Measurements from ENCODE around the gene PVALEF.

PVALEF gene

DNA sequence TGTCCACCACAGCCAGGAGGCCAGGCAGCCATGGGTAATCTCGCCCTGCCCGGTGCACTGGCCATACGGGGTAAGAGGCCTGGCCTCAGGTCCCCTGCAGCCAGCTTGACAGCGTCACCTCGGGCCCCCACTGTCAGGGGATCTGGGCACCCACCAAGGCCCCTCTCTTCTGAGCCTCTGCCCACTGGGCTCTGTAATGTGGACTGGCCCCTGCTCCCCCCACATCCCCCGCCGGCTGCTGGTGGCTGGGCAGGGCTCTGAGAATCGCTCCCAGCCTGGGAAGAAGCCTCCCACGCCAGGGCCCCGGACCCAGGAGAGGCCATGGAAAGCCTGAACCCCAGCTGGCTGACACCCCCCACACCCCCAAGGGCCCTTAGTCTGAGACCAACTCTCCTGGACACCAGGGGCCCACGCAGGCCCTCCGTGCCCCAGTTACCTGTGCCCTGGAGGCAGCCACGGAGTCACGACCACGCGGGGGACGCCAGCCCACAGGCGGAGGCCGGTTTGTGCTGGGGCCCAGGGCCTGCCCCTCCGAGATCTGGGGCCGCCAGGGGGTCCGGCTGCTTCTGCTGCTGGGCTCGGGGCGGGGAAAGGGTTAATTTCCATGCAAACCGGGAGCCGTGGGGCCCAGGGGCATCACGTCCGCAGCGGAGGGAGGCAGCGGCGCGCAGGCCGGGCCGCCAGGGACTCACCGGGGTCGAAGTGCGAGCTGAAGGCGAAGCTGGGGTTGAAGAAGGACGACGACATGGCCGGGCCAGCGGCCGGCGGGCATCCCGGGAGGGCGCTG, at the start of gene PVALEF:
Gene PVALEF (plus strand): TSS at position 262 of the 787 bp plus-strand sequence. CDS start 15,720 bp downstream, outside the sequence.
- DNase-seq (ENCODE audit: low spot score): no peak

DNA sequence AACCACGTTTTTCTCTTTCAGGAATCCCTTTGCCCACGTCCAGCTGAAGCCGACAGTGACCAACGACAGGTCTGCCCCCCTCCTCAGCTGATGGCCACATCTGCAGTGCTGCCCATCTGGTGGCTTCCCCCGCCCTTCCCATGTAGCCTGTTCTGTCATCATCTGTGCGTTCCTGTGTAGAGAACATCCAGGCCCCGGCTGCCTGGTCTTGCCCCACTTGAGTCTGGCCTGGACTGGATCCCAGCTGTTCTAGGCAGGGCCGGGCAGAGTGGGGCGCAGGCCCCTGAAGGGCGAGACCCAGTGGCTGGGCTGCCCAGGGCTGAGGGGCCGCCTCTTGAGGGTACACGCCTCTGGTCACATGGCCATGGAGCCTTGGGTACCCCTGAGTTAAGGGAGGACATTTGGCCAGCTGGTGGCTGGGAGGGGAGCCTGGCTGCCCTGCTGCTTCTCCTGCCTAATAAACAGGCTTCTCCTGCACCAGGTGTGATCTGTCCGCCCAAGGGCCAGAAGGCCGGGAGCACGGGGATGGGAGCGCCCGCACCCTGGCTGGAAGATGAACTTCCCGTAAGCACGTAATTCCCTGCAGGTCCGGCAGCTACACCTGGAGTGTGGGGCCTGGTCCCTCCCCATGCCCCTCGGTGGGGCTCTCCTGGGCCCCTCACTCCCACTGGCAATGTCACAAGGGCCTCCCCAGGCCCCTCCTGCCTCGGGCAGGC, 49.4 kb upstream of the PVALEF start:
- no peak for DNase-seq (ENCODE audit: low spot score)

DNA sequence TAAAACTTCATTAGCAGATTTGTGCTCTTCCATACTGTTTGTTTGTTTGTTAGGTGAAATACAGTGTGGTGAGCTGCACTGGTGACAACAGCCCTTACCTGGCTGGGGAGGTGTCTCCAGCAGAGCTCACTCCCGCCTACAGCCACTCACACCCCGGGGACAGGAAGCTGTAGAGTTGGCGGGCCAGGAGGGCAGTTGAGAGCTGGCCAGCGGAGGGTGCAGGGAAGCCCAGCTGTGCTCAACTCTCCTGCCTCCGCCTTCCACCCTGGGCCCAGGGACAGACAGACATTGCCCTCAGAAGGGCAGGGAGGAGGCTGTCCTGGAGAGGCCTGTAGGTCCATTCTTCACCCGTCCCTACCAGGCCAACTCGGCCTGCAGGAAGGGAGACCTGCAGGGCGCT, 48.6 kb upstream of the PVALEF start:
- DNase-seq (ENCODE audit: low spot score): no peak

- DNase-seq (ENCODE audit: low spot score): no peak
Measured at GRCh38 chr17:81117672-81118198, 47.6 kb upstream of the PVALEF start.

DNA sequence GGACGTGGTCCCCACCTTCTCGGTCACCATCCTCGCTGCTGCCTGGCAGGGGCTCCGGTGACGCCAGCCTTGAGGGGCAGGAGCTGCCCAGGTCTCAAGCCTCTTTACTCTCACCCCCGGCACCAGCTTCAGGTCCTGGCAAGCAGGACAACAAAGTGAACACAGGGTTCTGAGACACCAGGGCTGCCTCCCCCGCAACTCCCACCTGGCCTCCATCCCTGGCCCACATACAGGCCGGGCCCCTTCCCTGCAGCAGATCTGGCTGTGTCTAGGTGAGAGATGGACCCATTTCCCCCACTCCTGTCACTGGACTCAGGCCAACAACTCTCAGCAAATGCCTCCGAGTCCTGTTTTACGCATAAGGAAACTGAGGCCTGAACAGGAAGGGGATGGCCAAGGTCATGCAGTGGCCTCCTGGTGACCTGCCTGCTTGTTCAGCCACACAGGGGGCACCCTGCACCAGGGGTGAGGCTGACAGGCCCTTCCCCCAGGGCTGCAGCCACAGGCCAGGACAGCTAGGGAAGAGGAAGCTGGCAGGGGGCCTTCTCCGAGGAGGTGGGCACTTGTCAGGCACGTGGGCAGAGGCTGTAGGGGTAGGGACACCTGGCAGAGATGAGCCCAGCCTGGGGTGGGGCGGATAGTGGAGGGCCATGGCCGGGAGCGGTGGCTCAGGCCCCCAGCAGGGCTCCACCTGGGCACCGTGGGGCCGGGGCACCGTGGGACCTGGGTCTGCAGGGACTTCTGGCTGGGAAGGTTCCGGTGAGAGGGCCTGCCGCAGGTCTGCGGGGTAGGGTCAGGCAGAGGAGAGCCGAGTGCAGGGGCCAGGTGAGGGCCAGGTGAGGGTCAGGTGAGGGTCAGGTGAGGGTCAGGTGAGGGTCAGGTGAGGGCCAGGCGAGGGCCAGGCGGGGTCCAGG, 46.7 kb upstream of the PVALEF start:
- DNase-seq (ENCODE audit: low spot score): no peak

- peak; percentile 80 for DNase-seq (ENCODE audit: low spot score)
Measured at GRCh38 chr17:81119223-81120148, 45.8 kb upstream of the PVALEF start.

GRCh38 chr17:81120149-81120484, 45.2 kb upstream of the PVALEF start:
- DNase-seq (ENCODE audit: low spot score): no peak

- DNase-seq (ENCODE audit: low spot score): no peak
Measured at GRCh38 chr17:81120695-81121621, 44.3 kb upstream of the PVALEF start.

GRCh38 chr17:81121841-81122733, 43.2 kb upstream of the PVALEF start:
- no peak for DNase-seq (ENCODE audit: low spot score)

GRCh38 chr17:81123052-81124048, 42.0 kb upstream of the PVALEF start:
- DNase-seq (ENCODE audit: low spot score): no peak

DNA sequence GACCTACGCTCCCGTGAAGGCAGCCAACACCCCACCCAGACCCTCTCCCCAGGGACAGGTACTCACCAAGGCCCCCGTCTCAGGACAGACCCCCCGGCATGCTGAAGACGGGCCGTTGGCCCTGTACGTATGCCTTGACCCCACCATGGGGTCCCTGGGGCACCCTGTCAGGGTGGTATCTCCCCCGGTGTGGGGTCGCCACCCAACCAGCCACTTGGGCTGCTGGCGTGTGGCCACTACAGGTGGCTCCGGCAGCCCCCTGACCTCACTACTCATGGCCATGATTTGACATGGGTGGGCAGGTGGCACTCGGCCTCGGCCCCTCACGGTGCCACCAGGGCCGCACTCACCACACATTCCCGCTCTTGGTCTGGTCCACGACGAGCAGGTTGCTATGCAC, 40.9 kb upstream of the PVALEF start:
- no peak for DNase-seq (ENCODE audit: low spot score)

DNA sequence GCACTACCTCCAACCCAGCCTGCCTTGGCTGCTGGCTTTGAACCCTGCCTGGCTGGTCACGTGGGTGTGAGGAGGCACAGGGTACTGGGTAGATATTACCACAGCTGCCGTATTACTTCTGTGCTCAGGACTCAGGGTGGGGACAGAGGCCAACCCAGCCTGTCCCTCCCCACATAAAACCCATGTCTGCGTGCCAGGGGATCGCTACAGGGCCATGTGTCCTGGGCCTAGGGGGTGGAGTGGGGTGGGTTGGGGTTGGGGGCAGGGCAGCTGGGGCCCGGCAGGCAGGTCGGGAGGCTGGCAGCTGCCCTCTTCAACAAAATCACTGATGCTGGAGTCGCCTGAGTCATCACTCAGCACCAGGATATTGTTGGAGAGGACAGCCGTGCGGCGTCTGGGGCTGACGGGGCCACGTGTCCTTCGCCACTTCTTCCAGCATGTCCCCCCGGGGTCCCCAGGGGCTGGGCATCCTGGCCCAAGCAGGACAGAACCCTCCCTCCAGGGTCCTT, 39.7 kb upstream of the PVALEF start:
- DNase-seq (ENCODE audit: low spot score): no peak

- no peak for DNase-seq (ENCODE audit: low spot score)
Measured at GRCh38 chr17:81126281-81127132, 38.8 kb upstream of the PVALEF start.

GRCh38 chr17:81127133-81127455, 38.2 kb upstream of the PVALEF start:
- no peak for DNase-seq (ENCODE audit: low spot score)

DNA sequence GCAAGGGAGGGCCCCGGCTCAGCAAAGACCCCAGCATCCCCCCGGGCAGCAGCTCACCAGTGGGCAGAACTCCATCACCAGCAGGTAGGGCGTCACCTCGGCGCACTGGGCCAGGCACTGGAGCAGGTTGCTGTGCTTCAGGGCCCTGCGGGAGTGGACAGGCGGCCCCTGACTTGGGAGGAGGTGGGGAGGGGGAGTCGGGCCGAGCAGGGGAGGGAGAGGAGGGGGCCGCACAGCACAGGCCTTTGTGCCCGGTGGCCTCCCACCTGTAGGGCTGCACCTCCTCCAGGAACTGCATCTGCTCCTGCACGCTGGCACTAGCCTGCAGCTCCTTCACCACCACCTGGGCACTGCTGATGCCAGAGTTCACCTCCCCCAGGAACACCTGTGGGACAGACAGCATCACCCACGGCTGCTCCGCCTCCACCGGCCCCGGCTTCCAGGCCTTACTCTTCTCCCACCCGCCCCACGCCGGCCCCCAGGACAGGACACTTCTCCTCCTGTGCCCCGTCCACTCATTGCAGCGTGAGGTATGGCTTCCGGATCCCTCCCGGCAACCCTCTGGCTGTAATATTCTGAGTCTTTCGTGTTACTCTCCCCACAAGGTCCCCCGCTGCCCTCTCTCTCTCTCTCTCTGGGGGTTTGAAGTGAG, 37.7 kb upstream of the PVALEF start:
- DNase-seq (ENCODE audit: low spot score): no peak

GRCh38 chr17:81128338-81128737, 37.0 kb upstream of the PVALEF start:
- DNase-seq (ENCODE audit: low spot score): no peak

Data from germinal center (tissue), 1 donor.